Measurements from ENCODE around the gene QRICH1. TPM values are rescaled to one million over a fixed set of nuclear protein-coding genes. Genes with fewer than 3 reads are reported as not detected.
A peak's percentile ranks its signal among the peaks of the same experiment; 100 is the strongest.
"Not testable (repeated sequence)": the region's sequence is repeated elsewhere in the genome, so short reads cannot be mapped to it uniquely, and the experiment has no call there.

Gene QRICH1
- total RNA-seq, 1 experiment from 2014 or later = 74.4 TPM

GRCh38 chr3:49017971-49018706 is 75.7 kb downstream of the QRICH1 start, which contains the start of gene DALRD3:
TSS of gene DALRD3 (minus strand) at chr3:49018580. CDS start at chr3:49018564, 16 bp downstream.
- peak; percentile 61 for DNase-seq (ENCODE audit: low spot score)

DNA sequence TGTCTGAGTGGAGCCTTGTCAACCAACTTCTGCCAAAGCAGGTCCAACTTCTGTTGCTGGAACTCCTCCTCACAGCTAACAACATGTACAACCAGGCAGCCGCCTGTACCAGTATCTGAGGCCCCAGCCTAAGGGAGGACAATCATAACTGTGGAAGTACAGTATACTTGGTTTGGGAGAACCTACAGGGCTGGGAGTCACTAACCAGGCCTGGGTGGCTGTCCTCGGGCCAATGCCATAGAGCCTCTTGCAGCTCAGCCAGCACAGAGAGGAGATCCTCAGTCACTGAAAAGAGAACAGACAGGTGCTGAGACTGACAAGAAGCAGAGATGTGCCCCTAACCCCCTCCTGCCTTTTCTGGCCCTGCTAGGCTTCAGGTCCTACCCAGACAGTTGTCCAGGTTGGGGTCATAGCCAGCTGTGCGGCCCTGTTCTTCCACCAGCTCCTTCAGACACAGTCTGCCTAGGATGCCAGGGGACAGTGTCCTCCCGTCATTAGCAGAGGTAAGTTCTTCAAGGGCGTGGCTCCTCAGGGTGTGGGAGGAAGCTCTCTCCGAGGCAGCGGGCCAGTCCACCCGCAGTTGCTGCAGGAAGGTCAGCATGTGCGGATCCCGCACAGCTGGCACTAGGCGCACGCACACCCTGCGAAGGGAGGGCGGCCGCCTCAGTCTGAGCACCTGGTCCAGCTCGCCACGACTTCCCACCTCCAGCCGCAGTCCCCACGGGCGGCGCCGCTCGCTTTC is 76.5 kb downstream of the QRICH1 start:
- no peak for DNase-seq (ENCODE audit: low spot score)

DNA sequence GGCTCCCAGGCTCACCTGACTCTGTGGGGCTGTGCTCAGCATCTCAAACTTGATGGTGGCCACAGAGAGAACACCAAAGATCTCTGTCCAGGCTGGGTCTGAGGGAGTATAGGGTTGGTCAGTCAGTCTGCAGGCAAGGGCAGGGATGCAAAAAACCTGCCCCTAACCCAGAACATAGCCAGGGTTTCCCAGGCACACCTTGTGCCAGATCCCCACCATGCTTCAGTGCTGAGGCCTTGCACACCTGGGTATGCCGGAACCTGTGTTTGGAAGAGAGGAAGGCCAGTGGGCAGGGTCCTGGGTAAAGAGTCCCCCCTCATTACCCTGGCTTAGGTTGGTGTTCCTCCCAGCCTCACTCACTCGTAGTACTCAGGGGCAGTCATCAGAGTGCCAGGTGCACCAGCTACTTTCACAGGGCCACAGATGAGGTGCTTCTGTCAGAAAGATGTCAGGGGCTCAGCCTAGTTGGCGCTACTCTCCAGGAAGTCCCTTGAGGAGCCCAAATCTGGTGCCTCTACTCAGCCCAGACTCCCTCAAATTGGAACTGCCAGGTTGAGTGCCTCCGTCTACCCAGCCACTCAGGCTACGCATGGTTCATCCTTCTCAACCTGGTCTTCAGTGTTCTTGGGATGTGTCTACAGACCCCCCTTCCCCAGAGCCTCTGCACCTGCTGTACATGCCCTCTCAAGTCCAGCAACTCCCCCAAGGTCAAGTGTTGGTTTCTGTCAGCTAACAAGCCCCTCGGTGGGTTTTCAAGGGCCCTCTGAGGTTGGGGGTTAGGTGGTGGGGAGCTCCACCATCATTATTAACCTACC is 77.2 kb downstream of the QRICH1 start:
- no peak for DNase-seq (ENCODE audit: low spot score)

DNA sequence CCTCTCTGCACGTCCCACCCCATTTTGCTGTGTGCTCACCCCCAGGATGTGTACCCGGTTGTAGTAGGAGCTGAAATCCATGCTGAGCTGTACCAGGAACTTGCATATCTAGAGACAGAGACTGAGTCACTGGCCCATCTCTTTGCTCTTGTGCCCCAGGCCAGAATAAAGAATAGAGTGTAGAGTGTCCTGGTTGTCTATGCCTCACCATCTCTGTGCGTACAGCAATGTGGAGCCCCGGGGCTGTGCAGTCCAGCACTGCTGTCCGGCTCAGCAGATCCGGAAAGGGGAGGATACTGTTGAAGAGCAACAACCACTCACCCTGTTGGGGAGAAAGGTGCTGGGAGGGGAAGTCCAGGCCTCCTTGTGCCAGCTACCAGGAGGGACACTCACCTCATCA is 78.1 kb downstream of the QRICH1 start:
- DNase-seq (ENCODE audit: low spot score) = no peak

- DNase-seq (ENCODE audit: low spot score) = no peak
Measured at GRCh38 chr3:49015072-49015471, 78.8 kb downstream of the QRICH1 start.

- peak; percentile 60 for DNase-seq (ENCODE audit: low spot score)
Measured at GRCh38 chr3:49013738-49014660, 79.9 kb downstream of the QRICH1 start.

- no peak for DNase-seq (ENCODE audit: low spot score)
Measured at GRCh38 chr3:49013113-49013737, 80.6 kb downstream of the QRICH1 start.

DNA sequence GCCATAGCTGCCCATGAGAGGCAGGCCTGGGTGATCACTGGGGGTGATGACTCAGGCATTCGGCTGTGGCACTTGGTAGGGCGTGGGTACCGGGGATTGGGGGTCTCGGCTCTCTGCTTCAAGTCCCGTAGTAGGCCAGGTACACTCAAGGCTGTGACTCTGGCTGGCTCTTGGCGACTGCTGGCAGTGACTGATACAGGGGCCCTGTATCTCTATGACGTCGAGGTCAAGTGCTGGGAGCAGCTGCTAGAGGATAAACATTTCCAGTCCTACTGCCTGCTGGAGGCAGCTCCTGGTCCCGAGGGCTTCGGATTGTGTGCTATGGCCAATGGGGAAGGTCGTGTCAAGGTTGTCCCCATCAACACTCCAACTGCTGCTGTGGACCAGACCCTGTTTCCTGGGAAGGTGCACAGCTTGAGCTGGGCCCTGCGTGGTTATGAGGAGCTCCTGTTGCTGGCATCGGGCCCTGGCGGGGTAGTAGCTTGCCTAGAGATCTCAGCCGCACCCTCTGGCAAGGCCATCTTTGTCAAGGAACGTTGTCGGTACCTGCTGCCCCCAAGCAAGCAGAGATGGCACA is 81.3 kb downstream of the QRICH1 start:
- DNase-seq (ENCODE audit: low spot score) = no peak

GRCh38 chr3:49009396-49009795 is 84.5 kb downstream of the QRICH1 start:
- DNase-seq (ENCODE audit: low spot score) = no peak

GRCh38 chr3:49008627-49009026 is 85.2 kb downstream of the QRICH1 start:
- DNase-seq (ENCODE audit: low spot score) = not testable (repeated sequence)

- DNase-seq (ENCODE audit: low spot score) = peak; percentile 72
Measured at GRCh38 chr3:49007771-49008528, 85.9 kb downstream of the QRICH1 start.

DNA sequence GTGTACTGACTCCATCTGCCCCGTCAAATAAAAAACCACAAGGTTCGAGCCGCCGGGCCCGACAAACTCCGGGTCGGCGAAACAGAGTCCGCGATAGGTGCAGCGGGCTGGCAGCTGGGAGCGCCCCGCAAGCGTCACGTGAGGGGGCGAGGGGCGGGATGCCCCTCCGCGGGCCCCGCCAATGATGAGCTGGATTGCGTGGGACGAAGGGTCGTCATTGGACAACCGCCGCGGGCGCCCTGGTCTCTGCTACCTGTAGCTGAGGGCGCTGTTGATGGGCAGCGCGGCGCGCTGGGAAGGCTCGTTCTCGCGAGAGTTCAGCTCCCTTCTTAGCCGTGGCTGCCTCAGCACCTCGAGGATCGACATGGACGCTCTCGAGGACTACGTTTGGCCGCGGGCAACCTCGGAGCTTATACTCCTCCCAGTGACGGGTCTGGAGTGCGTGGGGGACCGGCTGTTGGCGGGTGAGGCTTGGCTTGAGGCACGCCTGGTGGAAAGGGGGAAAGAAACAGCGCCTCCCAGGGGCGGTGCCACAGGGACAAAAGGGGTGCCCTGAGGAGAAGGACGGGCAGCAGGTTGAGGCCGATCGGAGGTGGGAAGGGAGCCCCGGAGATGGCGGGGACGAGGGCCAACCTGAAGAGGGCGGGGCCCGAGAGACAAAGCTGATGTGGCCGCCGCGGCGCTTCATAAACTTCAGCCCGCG is 86.7 kb downstream of the QRICH1 start, which contains the start of gene WDR6:
WDR6 (plus strand) TSS at position 324 of the 703 bp plus-strand sequence; CDS start at position 365, 41 bp downstream.
- peak; percentile 93 for DNase-seq (ENCODE audit: low spot score)

- peak; percentile 37 for DNase-seq (ENCODE audit: low spot score)
Measured at GRCh38 chr3:49006408-49007067, 87.3 kb downstream of the QRICH1 start.

GRCh38 chr3:49005998-49006397 is 87.9 kb downstream of the QRICH1 start:
- DNase-seq (ENCODE audit: low spot score) = no peak

GRCh38 chr3:49005303-49005680 is 88.6 kb downstream of the QRICH1 start:
- no peak for DNase-seq (ENCODE audit: low spot score)

GRCh38 chr3:49004352-49005302 is 89.2 kb downstream of the QRICH1 start:
- peak; percentile 16 for DNase-seq (ENCODE audit: low spot score)

- DNase-seq (ENCODE audit: low spot score) = no peak
Measured at GRCh38 chr3:49001155-49001554, 92.7 kb downstream of the QRICH1 start.
